K562 (cell line): ENCODE results near the gene LRRC27. TPM values are rescaled to one million over a fixed set of nuclear protein-coding genes. Genes with fewer than 3 reads are reported as not detected.

Experiments
- ATF7 ChIP-seq: fragments of 450-650 bp; IDR thresholded peaks from 2 replicates; pipeline ENCODE4 v1.7.1; 2014; ENCODE audit warnings: mild to moderate bottlenecking, moderate library complexity
- CREM ChIP-seq: IDR thresholded peaks from 2 replicates; pipeline ENCODE4 v1.6.1; 2014; ENCODE audit warnings: antibody characterized with exemption, low read depth
- DDX20 ChIP-seq: fragments of 450-650 bp; IDR thresholded peaks from 2 replicates; pipeline ENCODE4 v1.6.1; 2016; ENCODE audit warnings: missing genetic modification characterization, low read depth, mild to moderate bottlenecking, missing compliant biosample characterization, moderate library complexity
- E2F5 ChIP-seq: sonication (generic); formaldehyde crosslinking; IDR thresholded peaks from 2 replicates; pipeline ENCODE4 v1.8.0; 2022; ENCODE audit warnings: mild to moderate bottlenecking, missing genetic modification reagents
- GMEB1 ChIP-seq: fragments of 250-450 bp; sonication (Bioruptor Pico); IDR thresholded peaks from 2 replicates; pipeline ENCODE4 v1.4.0; 2020; ENCODE audit warnings: mild to moderate bottlenecking
- MTA1 ChIP-seq: fragments of 450-650 bp; IDR thresholded peaks from 2 replicates; pipeline ENCODE4 v1.6.1; 2017; ENCODE audit warnings: borderline replicate concordance
- PBX2 ChIP-seq, 2 experiments: IDR thresholded peaks in 1 of 2; conservative IDR thresholded peaks in 1 of 2; 2 replicates each; pipeline ENCODE4 v1.6.1; 2016; ENCODE audit warnings: low read depth in 2 of 2, mild to moderate bottlenecking in 1 of 2, missing compliant biosample characterization in 1 of 2, missing genetic modification characterization in 1 of 2, moderate library complexity in 1 of 2
- PHF20 ChIP-seq: fragments of 450-650 bp; IDR thresholded peaks from 2 replicates; pipeline ENCODE4 v1.6.1; 2018; ENCODE audit not compliant: partially characterized antibody
- POLR2A ChIP-seq: fragments of 450-650 bp; conservative IDR thresholded peaks from 2 replicates; pipeline ENCODE4 v1.6.1; 2016
- ZBTB17 ChIP-seq: fragments of 450-650 bp; formaldehyde crosslinking; IDR thresholded peaks from 2 replicates; pipeline ENCODE4 v1.4.0; 2020; ENCODE audit warnings: mild to moderate bottlenecking
- ZC3H4 ChIP-seq: sonication (generic); formaldehyde crosslinking; IDR thresholded peaks from 2 replicates; pipeline ENCODE4 v1.9.0; 2021; ENCODE audit warnings: missing genetic modification reagents, borderline replicate concordance
- ZNF121 ChIP-seq: sonication (generic); formaldehyde crosslinking; conservative IDR thresholded peaks from 2 replicates; pipeline ENCODE4 v1.8.0; 2022; ENCODE audit warnings: missing genetic modification reagents
- ZNF407 ChIP-seq: fragments of 450-650 bp; IDR thresholded peaks from 2 replicates; pipeline ENCODE4 v1.6.1; 2016; ENCODE audit warnings: low read depth
- polyA plus RNA-seq, 8 experiments: library from polyadenylated mRNA; depleted of rRNA in 4 of 8; stranded (reverse) in 5 of 8; unstranded in 3 of 8; fragments of >200 nt; fragmentation: Nextera tagmentation in 2 of 8; fragmentation: Illumina TruSeq in 1 of 8; extraction: Ambion mirVana in 2 of 8; extraction: Trizol in 1 of 8; gene quantifications; 2 replicates each; pipeline versions ENCODE4 v1.2.1 to v1.2.3, GENCODE V29; 2011 to 2014; ENCODE audit warnings: inconsistent platforms in 1 of 8, missing spikeins in 1 of 8
- total RNA-seq, 7 experiments: library from RNA; depleted of rRNA in 6 of 7; stranded (reverse); fragments of >200 nt in 6 of 7; fragmentation: Illumina TruSeq in 2 of 7; extraction: Trizol in 2 of 7; gene quantifications; 2 replicates each; pipeline versions ENCODE4 v1.2.1 to v1.2.3, GENCODE V29; 2011 to 2021; ENCODE audit warnings: low replicate concordance in 1 of 7

Gene LRRC27
- total and polyA plus RNA-seq, 9 of the 15 experiments (the other 6 are each of a cell fraction or from before 2014, with no cell fraction given) = 0.10 to 2.7 (median 1.4) TPM

- TF ChIP-seq MTA1 = 0 out of 2 replicates have a peak, but pooled peaks have one; percentile 36
- TF ChIP-seq POLR2A = no peak
- TF ChIP-seq PHF20 = no peak
- peak; percentile 74; the same call in 1 of the 2 replicates for TF ChIP-seq ATF7
- TF ChIP-seq E2F5 = no peak
- no peak for TF ChIP-seq ZNF407
- TF ChIP-seq DDX20 (tag) = no peak
- TF ChIP-seq ZC3H4 (CRISPR knock-in tag) = no peak
- TF ChIP-seq ZBTB17 (CRISPR knock-in tag) = no peak
- TF ChIP-seq CREM = peak; percentile 46; the same call in 1 of the 2 replicates
- no peak for TF ChIP-seq ZNF121 (CRISPR knock-in tag)
- TF ChIP-seq GMEB1 (CRISPR knock-in tag) = no peak
- TF ChIP-seq PBX2 (CRISPR knock-in tag; IDR thresholded peaks at IDR 0.05; ENCODE audit: low read depth) = no peak
- no peak for TF ChIP-seq PBX2 (tag; conservative IDR thresholded peaks at IDR 0.05; ENCODE audit: low read depth)
These were observed 20.6 kb upstream of the LRRC27 start (continued) for GRCh38 chr10:132311338-132311939.
